H9 (cell line): Measurements from ENCODE around the gene RIOK3. TPM values are rescaled to one million over a fixed set of nuclear protein-coding genes. Genes with fewer than 3 reads are reported as not detected.

Source experiments
- DNase-seq: peaks from one replicate; pipeline ENCODE4 v3.0.0-alpha.2; 2017
- H2AFZ ChIP-seq: one replicate; pipeline ENCODE4 v1.6.1; 2013; ENCODE audit warnings: mild to moderate bottlenecking, low read length, control low read depth, moderate library complexity
- H2AK5ac ChIP-seq: 2 replicates; pipeline ENCODE4 v1.6.1; 2013; ENCODE audit warnings: low read length, control low read depth, mixed read lengths; ENCODE audit not compliant: insufficient read length
- H2BK120ac ChIP-seq: one replicate; pipeline ENCODE4 v1.6.1; 2013; ENCODE audit warnings: low read depth, mild to moderate bottlenecking, low read length, control low read depth, inconsistent platforms; ENCODE audit not compliant: poor library complexity, severe bottlenecking
- H2BK12ac ChIP-seq: 2 replicates; pipeline ENCODE4 v1.6.1; 2013; ENCODE audit warnings: low read length, control low read depth, mixed read lengths, low read depth; ENCODE audit not compliant: insufficient read length
- H2BK15ac ChIP-seq: 2 replicates; pipeline ENCODE4 v1.6.1; 2013; ENCODE audit warnings: low read depth, low read length, control low read depth
- H2BK20ac ChIP-seq: one replicate; pipeline ENCODE4 v1.6.1; 2013; ENCODE audit warnings: low read depth, mild to moderate bottlenecking, low read length, control low read depth, inconsistent platforms; ENCODE audit not compliant: poor library complexity, severe bottlenecking
- H2BK5ac ChIP-seq: 2 replicates; pipeline ENCODE4 v1.6.1; 2013; ENCODE audit warnings: low read length, control low read depth, mixed read lengths; ENCODE audit not compliant: insufficient read length
- H3K14ac ChIP-seq: 2 replicates; pipeline ENCODE4 v1.6.1; 2013; ENCODE audit warnings: low read length, control low read depth; ENCODE audit not compliant: insufficient read depth
- H3K18ac ChIP-seq: 2 replicates; pipeline ENCODE4 v1.6.1; 2013; ENCODE audit warnings: low read depth, mild to moderate bottlenecking, mixed read lengths, low read length, control low read depth; ENCODE audit not compliant: insufficient read length
- H3K23ac ChIP-seq: 2 replicates; pipeline ENCODE4 v1.6.1; 2013; ENCODE audit warnings: low read length, control low read depth, mixed read lengths, low read depth; ENCODE audit not compliant: insufficient read length
- H3K23me2 ChIP-seq: 2 replicates; pipeline ENCODE4 v1.6.1; 2013; ENCODE audit warnings: low read depth, mild to moderate bottlenecking, mixed read lengths, low read length, control low read depth; ENCODE audit not compliant: insufficient read length, poor library complexity, severe bottlenecking
- H3K27ac ChIP-seq: 2 replicates; pipeline ENCODE4 v1.5.1; 2013; ENCODE audit warnings: low read length, control low read depth, mixed read lengths, low read depth; ENCODE audit not compliant: insufficient read length
- H3K27me3 ChIP-seq: 2 replicates; pipeline ENCODE4 v1.6.1; 2013; ENCODE audit warnings: low read length, control low read depth, inconsistent platforms; ENCODE audit not compliant: insufficient read depth
- H3K4ac ChIP-seq: 2 replicates; pipeline ENCODE4 v1.6.1; 2013; ENCODE audit warnings: low read depth, mild to moderate bottlenecking, control low read depth, inconsistent platforms, low read length, moderate library complexity
- H3K4me1 ChIP-seq: 2 replicates; pipeline ENCODE4 v1.6.1; 2013; ENCODE audit warnings: low read length, control low read depth, inconsistent platforms; ENCODE audit not compliant: insufficient read depth
- H3K4me2 ChIP-seq: 2 replicates; pipeline ENCODE4 v1.6.1; 2013; ENCODE audit warnings: low read length, control low read depth, mixed read lengths; ENCODE audit not compliant: insufficient read length, insufficient read depth
- H3K56ac ChIP-seq: 2 replicates; pipeline ENCODE4 v1.6.1; 2013; ENCODE audit warnings: low read depth, mild to moderate bottlenecking, mixed read lengths, low read length, control low read depth; ENCODE audit not compliant: insufficient read length
- H3K79me1 ChIP-seq: 2 replicates; pipeline ENCODE4 v1.6.1; 2013; ENCODE audit warnings: low read depth, mild to moderate bottlenecking, moderate library complexity, low read length, control low read depth, inconsistent platforms; ENCODE audit not compliant: insufficient read depth, poor library complexity, severe bottlenecking
- H3K79me2 ChIP-seq: 2 replicates; pipeline ENCODE4 v1.6.1; 2013; ENCODE audit warnings: low read length, control low read depth, inconsistent platforms; ENCODE audit not compliant: insufficient read depth
- H3K9ac ChIP-seq: 2 replicates; pipeline ENCODE4 v1.6.1; 2013; ENCODE audit warnings: low read length, control low read depth, mixed read lengths; ENCODE audit not compliant: insufficient read length; ENCODE audit errors: extremely low read depth
- H3K9me3 ChIP-seq: one replicate; pipeline ENCODE4 v1.6.1; 2013; ENCODE audit warnings: low read depth, low read length, inconsistent platforms; ENCODE audit not compliant: control insufficient read depth
- H3T11ph ChIP-seq: one replicate; pipeline ENCODE4 v1.6.1; 2013; ENCODE audit warnings: mild to moderate bottlenecking, low read length, control low read depth, inconsistent platforms
- H4K20me1 ChIP-seq: one replicate; pipeline ENCODE4 v1.6.1; 2013; ENCODE audit not compliant: control insufficient read depth, insufficient read length, insufficient read depth
- H4K5ac ChIP-seq: 2 replicates; pipeline ENCODE4 v1.6.1; 2013; ENCODE audit warnings: low read depth, mild to moderate bottlenecking, mixed read lengths, low read length, control low read depth; ENCODE audit not compliant: insufficient read length
- H4K8ac ChIP-seq: replicated peaks from 2 replicates; pipeline ENCODE4 v1.6.1; 2013; ENCODE audit warnings: low read length, control low read depth, mixed read lengths, low read depth; ENCODE audit not compliant: insufficient read length
- H4K91ac ChIP-seq: 2 replicates; pipeline ENCODE4 v1.6.1; 2013; ENCODE audit warnings: low read depth, mild to moderate bottlenecking, moderate library complexity, mixed read lengths, low read length, control low read depth; ENCODE audit not compliant: insufficient read length
- H3K27ac Mint-ChIP-seq, 3 experiments: 2 replicates in 2 of 3; 3 replicates in 1 of 3; pipeline ENCODE4 v1.8.0; 2020 to 2021; ENCODE audit warnings: mixed read lengths in 3 of 3, mild to moderate bottlenecking in 1 of 3, moderate library complexity in 1 of 3
- H3K27me3 Mint-ChIP-seq: 2 replicates; pipeline ENCODE4 v1.8.0; 2021; ENCODE audit warnings: low read depth, mild to moderate bottlenecking, moderate library complexity, mixed read lengths
- H3K36me3 Mint-ChIP-seq, 3 experiments: 2 replicates in 2 of 3; 3 replicates in 1 of 3; pipeline ENCODE4 v1.8.0; 2020 to 2021; ENCODE audit warnings: low read depth in 3 of 3, mixed read lengths in 3 of 3; ENCODE audit not compliant: insufficient read depth in 1 of 3
- H3K4me1 Mint-ChIP-seq, 2 experiments: 2 replicates each; pipeline ENCODE4 v1.8.0; 2020; ENCODE audit warnings: mixed read lengths in 2 of 2
- H3K4me3 Mint-ChIP-seq, 2 experiments: 2 replicates in 1 of 2; 3 replicates in 1 of 2; pipeline ENCODE4 v1.8.0; 2020 to 2021; ENCODE audit warnings: mild to moderate bottlenecking in 2 of 2, mixed read lengths in 2 of 2, moderate library complexity in 1 of 2
- H3K9me3 Mint-ChIP-seq, 2 experiments: 2 replicates in 1 of 2; 3 replicates in 1 of 2; pipeline ENCODE4 v1.8.0; 2020; ENCODE audit warnings: mild to moderate bottlenecking in 2 of 2, mixed read lengths in 2 of 2, moderate library complexity in 1 of 2
- WGBS: extraction: QIAGEN DNeasy Blood & Tissue Kit; methylation state at CpG from one replicate; pipeline ENCODE4 v1.1.7; 2013; ENCODE audit warnings: missing lambda C conversion rate, low lambda C conversion rate, mixed read lengths; ENCODE audit not compliant: insufficient read length; ENCODE audit errors: extremely low coverage; 5-methylcytosine and 5-hydroxymethylcytosine counted together
- total RNA-seq: library from RNA; stranded (reverse); gene quantifications from 2 replicates; pipeline ENCODE4 v1.2.1, GENCODE V29; 2021
- TF ChIP-seq, protein P1 (sequence below): fragments of 200-600 bp; sonication (generic); conservative IDR thresholded peaks from 3 replicates; pipeline ENCODE4 v1.8.0; 2021; ENCODE audit warnings: antibody characterized with exemption, mild to moderate bottlenecking

RIOK3 gene
- total RNA-seq, 1 experiment from 2014 or later = 34.6 TPM

GRCh38 chr18:23531912-23532311 lies 78.8 kb downstream of the RIOK3 start:
- WGBS = no CpG with 5 or more reads among the region's 13 CpGs
- Mint-ChIP-seq H3K4me3 (no peak overlapping the region), H3K27ac (peak overlapping the region in 1 of 3 experiments; percentile 50; a peak in 1 of 7 replicates)

More at GRCh38 chr18:23531912-23532311, 78.8 kb downstream of the RIOK3 start:
- H3K56ac ChIP-seq = no peak overlapping the region
- no peak overlapping the region for H3K9ac ChIP-seq
- H3K4me1 ChIP-seq = no peaks in the 10 kb centered on the region
- H2BK12ac ChIP-seq = no peak overlapping the region
- H3K79me1 ChIP-seq = no peaks in the 10 kb centered on the region
- H3K79me2 ChIP-seq = no peaks in the 10 kb centered on the region
- no peak overlapping the region for H4K8ac ChIP-seq
- no peak overlapping the region for H3K14ac ChIP-seq
- no peak overlapping the region for H3K23ac ChIP-seq
- TF ChIP-seq, protein P1, sequence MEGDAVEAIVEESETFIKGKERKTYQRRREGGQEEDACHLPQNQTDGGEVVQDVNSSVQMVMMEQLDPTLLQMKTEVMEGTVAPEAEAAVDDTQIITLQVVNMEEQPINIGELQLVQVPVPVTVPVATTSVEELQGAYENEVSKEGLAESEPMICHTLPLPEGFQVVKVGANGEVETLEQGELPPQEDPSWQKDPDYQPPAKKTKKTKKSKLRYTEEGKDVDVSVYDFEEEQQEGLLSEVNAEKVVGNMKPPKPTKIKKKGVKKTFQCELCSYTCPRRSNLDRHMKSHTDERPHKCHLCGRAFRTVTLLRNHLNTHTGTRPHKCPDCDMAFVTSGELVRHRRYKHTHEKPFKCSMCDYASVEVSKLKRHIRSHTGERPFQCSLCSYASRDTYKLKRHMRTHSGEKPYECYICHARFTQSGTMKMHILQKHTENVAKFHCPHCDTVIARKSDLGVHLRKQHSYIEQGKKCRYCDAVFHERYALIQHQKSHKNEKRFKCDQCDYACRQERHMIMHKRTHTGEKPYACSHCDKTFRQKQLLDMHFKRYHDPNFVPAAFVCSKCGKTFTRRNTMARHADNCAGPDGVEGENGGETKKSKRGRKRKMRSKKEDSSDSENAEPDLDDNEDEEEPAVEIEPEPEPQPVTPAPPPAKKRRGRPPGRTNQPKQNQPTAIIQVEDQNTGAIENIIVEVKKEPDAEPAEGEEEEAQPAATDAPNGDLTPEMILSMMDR = no peak
- H3K9me3 ChIP-seq = no peaks in the 10 kb centered on the region
- Mint-ChIP-seq H3K27me3 (no peaks in the 10 kb centered on the region), H3K4me1 (no peaks in the 10 kb centered on the region), H3K9me3 (no peaks in the 10 kb centered on the region), H3K36me3 (peaks cover 24 to 95% (median 82%) of the 10 kb centered on the region in 3 experiments; a peak in 6 of 7 replicates)
- H2AK5ac ChIP-seq = no peak overlapping the region
- no peak overlapping the region for H2AFZ ChIP-seq
- H3K4ac ChIP-seq = no peak overlapping the region
- no peaks in the 10 kb centered on the region for H4K20me1 ChIP-seq
- H4K91ac ChIP-seq = no peak overlapping the region
- no peak for DNase-seq
- no peaks in the 10 kb centered on the region for H3K27me3 ChIP-seq
- H2BK5ac ChIP-seq = no peak overlapping the region
- H2BK120ac ChIP-seq = no peak overlapping the region
- no peak overlapping the region for H3T11ph ChIP-seq
- no peak overlapping the region for H4K5ac ChIP-seq
- no peak overlapping the region for H3K4me2 ChIP-seq
- H2BK15ac ChIP-seq = no peak overlapping the region
- H3K27ac ChIP-seq = no peak overlapping the region
- H3K23me2 ChIP-seq = no peaks in the 10 kb centered on the region
- H2BK20ac ChIP-seq = no peak overlapping the region
- H3K18ac ChIP-seq = no peak overlapping the region

Other genes with a start within 250 kb of the RIOK3 start
- gene RMC1, start 50.2 kb downstream of the RIOK3 start, total RNA-seq = 20.9 and 21.3 TPM in 2 replicates
- 24.2 TPM in 2 replicates for gene NPC1, start 133.2 kb downstream of the RIOK3 start, total RNA-seq
- gene ANKRD29, start 209.6 kb downstream of the RIOK3 start, total RNA-seq = 1.9 and 2.1 TPM in 2 replicates
- 0.33 and 0.68 TPM in 2 replicates for gene LAMA3, start 236.2 kb downstream of the RIOK3 start, total RNA-seq